Muscle of leg (tissue), 11 donors: ENCODE measurements around the gene MYO18A. TPM values are rescaled to one million over a fixed set of nuclear protein-coding genes. Genes with fewer than 3 reads are reported as not detected.

Experiments
- DNase-seq: peaks from one replicate; pipeline ENCODE4 v3.0.0; 2013
- H3K27ac ChIP-seq: one replicate; pipeline ENCODE4 v1.5.1; 2013; ENCODE audit warnings: mild to moderate bottlenecking, low read length, control low read depth
- H3K27me3 ChIP-seq: one replicate; pipeline ENCODE4 v1.6.1; 2013; ENCODE audit warnings: low read length; ENCODE audit not compliant: control insufficient read depth, insufficient read depth
- H3K36me3 ChIP-seq: one replicate; pipeline ENCODE4 v1.6.1; 2013; ENCODE audit warnings: low read length; ENCODE audit not compliant: control insufficient read depth, insufficient read depth
- H3K4me1 ChIP-seq: one replicate; pipeline ENCODE4 v1.6.1; 2013; ENCODE audit warnings: low read length; ENCODE audit not compliant: control insufficient read depth, insufficient read depth
- H3K4me3 ChIP-seq: one replicate; pipeline ENCODE4 v1.5.1; 2013; ENCODE audit warnings: low read length, control low read depth
- H3K9me3 ChIP-seq: replicated peaks from 2 replicates; pipeline ENCODE4 v1.6.1; 2013; ENCODE audit warnings: low read depth, low read length; ENCODE audit not compliant: control insufficient read depth
- WGBS: methylation state at CpG from one replicate; pipeline ENCODE4 v1.1.5; 2013; ENCODE audit warnings: missing lambda C conversion rate; ENCODE audit not compliant: insufficient coverage; 5-methylcytosine and 5-hydroxymethylcytosine counted together
- polyA plus RNA-seq, 8 donors: library from polyadenylated mRNA; unstranded; fragments of 120-200 nt; gene quantifications; one replicate each; pipeline versions ENCODE4 v1.2.1 to v1.2.3, GENCODE V29; 2013; ENCODE audit warnings: inconsistent platforms in 1 of 8, low replicate concordance in 1 of 8; ENCODE audit not compliant: insufficient read length in 8 of 8, insufficient read depth in 1 of 8
- total RNA-seq: library from RNA; stranded (reverse); fragments of 120-200 nt; gene quantifications from one replicate; pipeline ENCODE4 v1.2.4, GENCODE V29; 2013

Gene MYO18A
- total and polyA plus RNA-seq, 9 donors = 157 to 309 (median 205) TPM

- H3K27me3 ChIP-seq = no peaks in the 10 kb centered on the region
- peaks cover 86% of the 10 kb centered on the region for H3K36me3 ChIP-seq
- H3K9me3 ChIP-seq = no peaks in the 10 kb centered on the region
- no peak for DNase-seq
- peaks cover 33% of the 10 kb centered on the region for H3K4me1 ChIP-seq
- WGBS = 61% methylated on average over 4 of the region's 11 CpGs
- H3K4me3 ChIP-seq = no peak overlapping the region
- H3K27ac ChIP-seq = no peak overlapping the region
Measured at GRCh38 chr17:29107933-29108822, 72.0 kb downstream of the MYO18A start.

GRCh38 chr17:29107084-29107483, 73.1 kb downstream of the MYO18A start:
- no peaks in the 10 kb centered on the region for H3K27me3 ChIP-seq
- H3K4me1 ChIP-seq = peaks cover 33% of the 10 kb centered on the region
- DNase-seq = no peak
- H3K27ac ChIP-seq = no peak overlapping the region
- 93% methylated on average over 3 of the region's 9 CpGs for WGBS
- H3K9me3 ChIP-seq = no peaks in the 10 kb centered on the region
- H3K36me3 ChIP-seq = peaks cover 90% of the 10 kb centered on the region
- H3K4me3 ChIP-seq = no peak overlapping the region

- no peak for DNase-seq
- Histone ChIP-seq H3K4me1 (peaks cover 27% of the 10 kb centered on the region), H3K36me3 (peaks cover 91% of the 10 kb centered on the region), H3K9me3 (no peaks in the 10 kb centered on the region), H3K4me3 (no peak overlapping the region), H3K27ac (peak overlapping the region; percentile 76), H3K27me3 (no peaks in the 10 kb centered on the region)
- WGBS = 52% methylated on average over 3 of the region's 4 CpGs
Measured at GRCh38 chr17:29103341-29103740, 76.9 kb downstream of the MYO18A start.

DNA sequence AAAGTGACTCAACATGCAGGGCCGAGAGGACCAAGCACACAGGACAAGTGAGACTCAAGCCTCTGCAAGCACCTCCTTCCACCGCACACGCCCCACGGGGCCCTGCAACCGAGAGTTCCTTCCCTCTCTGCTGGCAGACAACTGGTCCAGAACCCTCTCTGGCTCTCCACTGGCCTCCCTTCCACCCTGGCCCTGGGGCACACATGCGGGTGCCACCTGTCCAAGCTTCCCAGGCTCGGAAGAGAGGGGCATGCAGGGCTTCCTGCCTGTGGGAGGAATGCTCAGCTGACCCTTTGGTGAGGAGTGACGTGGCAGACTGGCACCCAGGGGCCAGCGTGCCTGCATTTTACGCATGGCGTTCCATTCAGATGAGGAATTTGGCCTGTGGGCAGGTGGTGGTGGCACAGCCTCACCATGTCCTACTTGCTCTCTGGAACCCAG, 77.4 kb downstream of the MYO18A start:
- WGBS = 65% methylated on average over 6 of the region's 11 CpGs
- DNase-seq = peak; percentile 74
- Histone ChIP-seq H3K4me1 (peaks cover 27% of the 10 kb centered on the region), H3K4me3 (no peak overlapping the region), H3K9me3 (no peaks in the 10 kb centered on the region), H3K36me3 (peaks cover 91% of the 10 kb centered on the region), H3K27ac (peak overlapping the region; percentile 76), H3K27me3 (no peaks in the 10 kb centered on the region)

- Histone ChIP-seq H3K4me3 (no peak overlapping the region), H3K27ac (peak overlapping the region; percentile 60), H3K36me3 (peaks cover 91% of the 10 kb centered on the region), H3K27me3 (no peaks in the 10 kb centered on the region), H3K9me3 (no peaks in the 10 kb centered on the region), H3K4me1 (peaks cover 27% of the 10 kb centered on the region)
- whole genome bisulfite sequencing = 55% methylated on average over 3 of the region's 3 CpGs
- DNase-seq = peak; percentile 54
Measured at GRCh38 chr17:29102046-29102445, 78.2 kb downstream of the MYO18A start.

GRCh38 chr17:29100296-29100695, 79.9 kb downstream of the MYO18A start:
- H3K4me3 ChIP-seq = no peak overlapping the region
- WGBS = 81% methylated on average over 2 of the region's 8 CpGs
- DNase-seq = no peak
- H3K27ac ChIP-seq = no peak overlapping the region
- H3K36me3 ChIP-seq = peaks cover 91% of the 10 kb centered on the region
- no peaks in the 10 kb centered on the region for H3K9me3 ChIP-seq
- no peaks in the 10 kb centered on the region for H3K27me3 ChIP-seq
- H3K4me1 ChIP-seq = peaks cover 27% of the 10 kb centered on the region

- peaks cover 94% of the 10 kb centered on the region for H3K36me3 ChIP-seq
- no peaks in the 10 kb centered on the region for H3K9me3 ChIP-seq
- H3K27ac ChIP-seq = no peak overlapping the region
- no peaks in the 10 kb centered on the region for H3K27me3 ChIP-seq
- H3K4me3 ChIP-seq = no peak overlapping the region
- 61% methylated on average over 4 of the region's 5 CpGs for WGBS
- no peak for DNase-seq
- peaks cover 27% of the 10 kb centered on the region for H3K4me1 ChIP-seq
Measured at GRCh38 chr17:29099527-29099926, 80.7 kb downstream of the MYO18A start.

- H3K36me3 ChIP-seq = peaks cover 93% of the 10 kb centered on the region
- DNase-seq = no peak
- peaks cover 12% of the 10 kb centered on the region for H3K4me1 ChIP-seq
- no peak overlapping the region for H3K27ac ChIP-seq
- WGBS = no CpG with 5 or more reads among the region's 6 CpGs
- H3K27me3 ChIP-seq = no peaks in the 10 kb centered on the region
- H3K4me3 ChIP-seq = no peak overlapping the region
- H3K9me3 ChIP-seq = no peaks in the 10 kb centered on the region
Measured at GRCh38 chr17:29096094-29096493, 84.1 kb downstream of the MYO18A start.

- Histone ChIP-seq H3K9me3 (no peaks in the 10 kb centered on the region), H3K27me3 (no peaks in the 10 kb centered on the region), H3K36me3 (peaks cover 95% of the 10 kb centered on the region), H3K27ac (no peak overlapping the region), H3K4me1 (peaks cover 19% of the 10 kb centered on the region), H3K4me3 (no peak overlapping the region)
- DNase-seq = no peak
- WGBS = 91% methylated on average over 5 of the region's 6 CpGs
Measured at GRCh38 chr17:29095439-29095838, 84.8 kb downstream of the MYO18A start.

DNA sequence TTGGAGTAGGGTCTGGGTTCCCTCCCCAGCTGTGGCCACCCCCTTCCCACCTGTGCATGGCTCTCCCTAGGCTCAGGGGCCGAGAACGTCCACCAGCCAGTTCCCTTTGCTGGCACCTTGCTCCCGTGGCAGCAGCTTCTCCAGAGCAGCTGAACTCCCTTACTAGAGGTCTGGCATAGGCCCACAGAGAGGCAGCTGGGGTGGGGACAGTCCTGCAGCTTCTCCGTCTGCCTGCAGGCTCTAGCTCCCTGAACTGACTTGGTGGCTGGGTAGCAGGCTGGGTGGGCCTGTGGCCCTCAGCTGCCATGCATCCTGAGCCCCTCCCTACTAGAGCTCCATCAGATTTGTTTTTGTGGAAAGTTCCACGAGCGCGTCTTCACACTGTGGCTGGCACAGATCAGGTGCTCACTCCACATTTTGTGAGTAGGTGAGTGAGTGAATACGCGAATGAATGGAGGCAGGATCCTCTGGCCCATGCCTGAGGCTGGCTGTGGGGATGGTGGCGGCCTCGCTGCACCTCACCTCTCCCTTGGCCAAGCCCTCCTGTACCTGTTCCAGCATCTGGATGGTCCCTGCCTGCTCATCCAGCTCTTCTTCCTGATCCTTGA, 86.0 kb downstream of the MYO18A start:
- Histone ChIP-seq H3K9me3 (no peaks in the 10 kb centered on the region), H3K36me3 (peaks cover 95% of the 10 kb centered on the region), H3K4me3 (no peak overlapping the region), H3K4me1 (peaks cover 30% of the 10 kb centered on the region), H3K27ac (no peak overlapping the region), H3K27me3 (no peaks in the 10 kb centered on the region)
- 69% methylated on average over 2 of the region's 11 CpGs for WGBS
- DNase-seq = no peak
